WI38 (cell line): Measurements from ENCODE around the gene EIF4G3.

Experiments used
- H3K4me3 ChIP-seq: 2 replicates; pipeline ENCODE4 v1.5.1; 2011; ENCODE audit warnings: low read depth, mild to moderate bottlenecking, control low read depth, low read length
- CTCF ChIP-seq: IDR thresholded peaks from 2 replicates; pipeline ENCODE4 v1.5.1; 2012; ENCODE audit warnings: low read depth, mild to moderate bottlenecking, control low read depth, low read length

The EIF4G3 gene

GRCh38 chr1:21176586-21177555 is at the start of gene EIF4G3:
Gene EIF4G3 (minus strand): TSS chr1:21176897. CDS start chr1:21002742, 174,155 bp downstream.
- no peak for TF ChIP-seq CTCF
- H3K4me3 ChIP-seq: peak within 1 kb of the TSS; percentile 94

GRCh38 chr1:21225065-21225464 is 48.4 kb upstream of the EIF4G3 start:
- H3K4me3 ChIP-seq: no peak overlapping the region
- TF ChIP-seq CTCF: no peak

GRCh38 chr1:21220815-21221214 is 44.1 kb upstream of the EIF4G3 start:
- no peak for TF ChIP-seq CTCF
- no peak overlapping the region for H3K4me3 ChIP-seq

- no peak for TF ChIP-seq CTCF
- no peak overlapping the region for H3K4me3 ChIP-seq
These were observed 43.0 kb upstream of the EIF4G3 start for GRCh38 chr1:21219674-21220073.

GRCh38 chr1:21217812-21218596 is 41.3 kb upstream of the EIF4G3 start:
- peak; percentile 37 for TF ChIP-seq CTCF
- no peak overlapping the region for H3K4me3 ChIP-seq

GRCh38 chr1:21216835-21217811 is 40.4 kb upstream of the EIF4G3 start:
- no peak overlapping the region for H3K4me3 ChIP-seq
- peak; percentile 78 for TF ChIP-seq CTCF
